OCI-LY3 (cell line): ENCODE data around the gene RPH3AL.

Source experiments
- H2AFZ ChIP-seq: fragments of 200-600, 300-600 bp; shearing (Covaris generic); 2 replicates; pipeline ENCODE4 v1.6.0; 2014; ENCODE audit warnings: antibody characterized with exemption, low read depth, low read length
- H3K27ac ChIP-seq: fragments of 200-600, 300-600 bp; sonication (generic); 2 replicates; pipeline ENCODE4 v1.5.1; 2014; ENCODE audit warnings: mild to moderate bottlenecking, low read length, moderate library complexity, mixed read lengths
- H3K27me3 ChIP-seq: fragments of 200-600, 300-600 bp; sonication (generic); 2 replicates; pipeline ENCODE4 v1.6.1; 2014; ENCODE audit warnings: low read depth, low read length, mixed read lengths
- H3K36me3 ChIP-seq: fragments of 200-600, 300-600 bp; sonication (generic); replicated peaks from 2 replicates; pipeline ENCODE3; 2014; ENCODE audit warnings: low read depth, low read length, mixed read lengths
- H3K4me1 ChIP-seq: fragments of 300-600, 200-600 bp; sonication (generic); 2 replicates; pipeline ENCODE4 v1.6.1; 2014; ENCODE audit warnings: low read length, mixed read lengths
- H3K4me2 ChIP-seq: fragments of 200-600, 300-600 bp; sonication (generic); 2 replicates; pipeline ENCODE4 v1.6.1; 2014; ENCODE audit warnings: low read length, mixed read lengths
- H3K4me3 ChIP-seq: fragments of 300-600, 200-600 bp; sonication (generic); 2 replicates; pipeline ENCODE4 v1.5.1; 2014; ENCODE audit warnings: antibody characterized with exemption, mild to moderate bottlenecking, low read length, moderate library complexity
- H3K79me2 ChIP-seq: fragments of 300-600, 200-600 bp; shearing (Covaris generic); 2 replicates; pipeline ENCODE4 v1.6.1; 2014; ENCODE audit warnings: mild to moderate bottlenecking, low read length, mixed read lengths
- H3K9ac ChIP-seq: fragments of 300-600, 200-600 bp; shearing (Covaris generic); 2 replicates; pipeline ENCODE4 v1.6.0; 2014; ENCODE audit warnings: mild to moderate bottlenecking, low read length, moderate library complexity
- H3K9me3 ChIP-seq: fragments of 200-600, 300-600 bp; shearing (Covaris generic); 2 replicates; pipeline ENCODE4 v1.6.1; 2014; ENCODE audit warnings: low read length, mixed read lengths; ENCODE audit not compliant: insufficient read depth
- H4K20me1 ChIP-seq: fragments of 200-600, 300-600 bp; sonication (generic); 2 replicates; pipeline ENCODE4 v1.6.1; 2016; ENCODE audit warnings: low read length, mixed read lengths; ENCODE audit not compliant: insufficient read depth
- EZH2phosphoT487 ChIP-seq: fragments of 200-600 bp; shearing (Covaris generic); IDR thresholded peaks from 2 replicates; pipeline ENCODE4 v1.6.1; 2018; ENCODE audit warnings: antibody characterized with exemption, mixed run types, low read depth
- TF ChIP-seq, protein P1 (sequence below): fragments of 200-600, 300-600 bp; sonication (generic); IDR thresholded peaks from 2 replicates; pipeline ENCODE4 v1.5.1; 2014; ENCODE audit warnings: antibody characterized with exemption, low read length, low read depth

Gene RPH3AL

DNA sequence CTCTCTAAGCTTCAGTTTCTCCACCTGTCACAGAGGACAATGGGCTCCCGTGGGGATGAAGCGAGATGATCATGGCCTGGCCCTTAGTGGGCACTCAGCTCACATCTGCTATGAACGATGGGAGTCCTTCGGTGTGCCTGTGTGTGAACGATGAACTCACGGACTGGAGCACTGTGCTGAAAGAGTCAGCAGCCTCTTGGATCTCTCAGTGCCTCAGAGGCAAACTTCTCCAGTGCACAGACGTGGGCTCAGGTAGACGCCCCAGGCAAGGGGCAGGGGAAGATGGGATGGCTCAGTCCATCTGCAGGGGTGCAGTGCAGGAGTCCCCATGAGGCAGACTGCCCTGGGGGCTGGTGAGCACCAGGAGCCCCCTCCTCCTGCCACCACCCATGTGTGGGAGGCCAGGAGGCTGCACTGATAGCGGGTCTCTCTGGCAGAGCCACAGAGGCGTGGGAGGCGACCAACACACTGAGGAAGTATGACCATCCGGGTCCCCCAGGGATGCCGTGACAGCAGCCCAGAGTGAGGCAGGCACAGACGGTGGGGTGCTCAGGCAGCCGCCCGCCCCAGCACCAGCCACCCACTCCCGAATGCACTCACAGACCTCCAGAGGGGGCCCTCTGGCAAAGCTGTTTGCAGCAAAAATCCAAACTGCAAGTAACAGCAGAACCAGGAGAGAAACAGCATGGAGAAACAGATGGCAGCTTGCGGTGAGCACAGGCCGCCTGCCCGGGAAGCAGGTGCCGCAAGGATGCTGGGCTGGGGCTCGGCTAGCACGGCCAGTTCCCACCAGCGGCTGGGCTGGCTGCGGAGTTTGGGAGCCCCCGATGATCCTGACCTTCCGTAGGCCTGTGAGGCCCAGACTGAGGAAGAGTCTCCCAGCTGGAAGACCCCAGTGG lies 82.7 kb downstream of the RPH3AL start:
- no peaks in the 10 kb centered on the region for H3K27me3 ChIP-seq
- no peak overlapping the region for H2AFZ ChIP-seq
- H3K4me2 ChIP-seq, result no peak overlapping the region
- H3K9ac ChIP-seq, result no peak overlapping the region
- H3K27ac ChIP-seq, result no peak overlapping the region
- H3K36me3 ChIP-seq, result no peaks in the 10 kb centered on the region
- H4K20me1 ChIP-seq, result no peaks in the 10 kb centered on the region
- H3K4me3 ChIP-seq, result no peak overlapping the region
- H3K4me1 ChIP-seq, result no peaks in the 10 kb centered on the region
- TF ChIP-seq EZH2phosphoT487, result no peak
- TF ChIP-seq, protein P1, sequence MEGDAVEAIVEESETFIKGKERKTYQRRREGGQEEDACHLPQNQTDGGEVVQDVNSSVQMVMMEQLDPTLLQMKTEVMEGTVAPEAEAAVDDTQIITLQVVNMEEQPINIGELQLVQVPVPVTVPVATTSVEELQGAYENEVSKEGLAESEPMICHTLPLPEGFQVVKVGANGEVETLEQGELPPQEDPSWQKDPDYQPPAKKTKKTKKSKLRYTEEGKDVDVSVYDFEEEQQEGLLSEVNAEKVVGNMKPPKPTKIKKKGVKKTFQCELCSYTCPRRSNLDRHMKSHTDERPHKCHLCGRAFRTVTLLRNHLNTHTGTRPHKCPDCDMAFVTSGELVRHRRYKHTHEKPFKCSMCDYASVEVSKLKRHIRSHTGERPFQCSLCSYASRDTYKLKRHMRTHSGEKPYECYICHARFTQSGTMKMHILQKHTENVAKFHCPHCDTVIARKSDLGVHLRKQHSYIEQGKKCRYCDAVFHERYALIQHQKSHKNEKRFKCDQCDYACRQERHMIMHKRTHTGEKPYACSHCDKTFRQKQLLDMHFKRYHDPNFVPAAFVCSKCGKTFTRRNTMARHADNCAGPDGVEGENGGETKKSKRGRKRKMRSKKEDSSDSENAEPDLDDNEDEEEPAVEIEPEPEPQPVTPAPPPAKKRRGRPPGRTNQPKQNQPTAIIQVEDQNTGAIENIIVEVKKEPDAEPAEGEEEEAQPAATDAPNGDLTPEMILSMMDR, result no peak
- no peaks in the 10 kb centered on the region for H3K9me3 ChIP-seq
- H3K79me2 ChIP-seq, result no peaks in the 10 kb centered on the region

DNA sequence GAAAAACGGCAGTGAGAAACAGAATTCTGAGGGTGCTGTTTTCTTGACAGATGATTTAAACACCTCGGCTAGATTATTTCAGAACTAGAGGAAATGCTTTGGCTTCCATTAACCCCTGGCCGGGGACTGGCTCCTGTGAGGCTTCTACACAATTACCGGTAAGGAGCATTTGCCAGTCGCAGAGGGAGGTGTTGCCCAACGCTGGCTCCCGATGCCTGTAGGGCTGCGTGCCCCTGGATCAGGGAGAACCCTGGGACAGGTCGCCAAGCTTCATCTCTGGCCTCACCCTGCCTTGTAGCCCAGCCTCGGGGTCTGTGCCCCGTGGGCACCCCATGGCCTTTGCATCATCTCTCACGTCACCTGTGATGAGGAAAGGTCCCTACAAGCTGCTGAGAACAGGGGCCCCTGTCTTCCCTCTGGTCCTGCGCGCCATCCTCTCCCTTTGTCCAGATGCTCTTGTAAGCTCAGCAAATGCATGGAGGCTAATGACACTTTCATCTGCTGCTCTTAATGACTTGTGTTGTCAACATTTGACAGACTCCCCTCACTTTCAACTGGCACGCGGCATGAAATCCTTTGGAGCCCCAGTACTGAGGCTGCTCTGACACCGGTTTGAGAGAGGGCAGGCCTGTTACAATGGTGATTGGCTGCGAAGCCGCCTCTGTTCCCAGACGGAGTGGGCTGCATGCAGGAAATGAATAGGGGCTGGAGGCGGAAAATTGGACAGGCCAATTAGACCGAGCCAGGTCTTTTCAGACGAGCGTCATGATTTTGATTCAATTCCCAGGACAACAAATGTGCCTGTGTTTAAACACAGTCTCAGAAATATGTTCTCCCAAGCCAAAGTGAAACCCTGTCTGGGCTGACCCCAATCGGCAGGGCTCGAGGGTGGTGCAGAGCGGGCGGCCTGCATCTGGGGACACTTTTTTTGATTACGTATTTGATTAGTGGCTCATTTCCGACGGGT lies 85.6 kb downstream of the RPH3AL start:
- Histone ChIP-seq H4K20me1 (no peaks in the 10 kb centered on the region), H3K9ac (no peak overlapping the region), H2AFZ (no peak overlapping the region), H3K4me1 (no peaks in the 10 kb centered on the region), H3K27me3 (no peaks in the 10 kb centered on the region), H3K9me3 (no peaks in the 10 kb centered on the region), H3K36me3 (no peaks in the 10 kb centered on the region), H3K4me2 (no peak overlapping the region), H3K4me3 (no peak overlapping the region), H3K27ac (no peak overlapping the region), H3K79me2 (no peaks in the 10 kb centered on the region)
- no peak for TF ChIP-seq EZH2phosphoT487
- TF ChIP-seq, protein P1, result no peak

DNA sequence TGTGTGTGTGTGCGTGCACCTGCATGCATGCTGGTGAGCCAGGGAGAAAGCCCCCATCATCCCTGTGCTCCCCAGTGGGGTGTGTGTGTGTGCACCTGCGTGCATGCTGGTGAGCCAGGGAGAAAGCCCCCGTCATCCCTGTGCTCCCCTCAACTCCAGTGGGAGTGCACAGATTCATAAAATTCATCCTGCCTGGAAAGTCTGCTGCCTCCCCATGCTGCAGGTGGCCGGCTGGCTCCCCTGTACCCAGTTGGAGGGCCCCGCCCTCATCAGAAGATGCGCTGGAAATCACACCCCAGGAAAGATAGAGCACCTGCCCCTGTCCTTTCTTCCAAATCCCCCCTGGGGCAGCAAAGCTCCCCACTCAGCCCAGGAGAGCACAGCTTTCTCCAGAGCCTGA lies 86.4 kb downstream of the RPH3AL start:
- no peak for TF ChIP-seq EZH2phosphoT487
- TF ChIP-seq, protein P1, result no peak
- H3K36me3 ChIP-seq, result no peaks in the 10 kb centered on the region

DNA sequence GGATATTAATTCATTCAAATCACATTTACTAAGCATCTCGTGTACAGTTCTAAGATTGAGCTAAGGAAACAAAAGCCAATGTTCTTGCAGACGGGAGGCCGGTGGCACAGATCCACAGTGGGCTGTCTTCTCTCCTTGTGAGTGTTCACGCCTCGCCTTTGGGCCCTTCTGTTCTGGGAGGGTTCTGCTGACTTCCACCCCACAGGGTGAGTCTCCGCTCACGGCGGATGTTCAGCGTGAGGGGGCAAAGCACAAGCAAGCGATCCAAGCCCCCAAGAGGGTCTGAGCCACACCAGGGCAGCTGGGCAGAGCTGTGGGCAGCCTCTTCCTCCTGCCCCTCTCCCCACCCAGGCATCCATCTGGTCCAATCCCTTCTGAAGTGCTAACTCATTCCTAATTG lies 86.9 kb downstream of the RPH3AL start:
- no peaks in the 10 kb centered on the region for H3K4me1 ChIP-seq
- no peak overlapping the region for H3K27ac ChIP-seq
- no peak overlapping the region for H3K4me2 ChIP-seq
- no peaks in the 10 kb centered on the region for H3K9me3 ChIP-seq
- TF ChIP-seq, protein P1, result no peak
- no peak for TF ChIP-seq EZH2phosphoT487
- no peaks in the 10 kb centered on the region for H3K36me3 ChIP-seq
- H2AFZ ChIP-seq, result no peak overlapping the region
- no peak overlapping the region for H3K4me3 ChIP-seq
- H4K20me1 ChIP-seq, result no peaks in the 10 kb centered on the region
- H3K79me2 ChIP-seq, result no peaks in the 10 kb centered on the region
- no peak overlapping the region for H3K9ac ChIP-seq
- no peaks in the 10 kb centered on the region for H3K27me3 ChIP-seq

More for the DNA sequence above, 86.4 kb downstream of the RPH3AL start:
- Histone ChIP-seq H3K27ac (no peak overlapping the region), H3K4me2 (no peak overlapping the region), H3K9me3 (no peaks in the 10 kb centered on the region), H4K20me1 (no peaks in the 10 kb centered on the region), H3K4me3 (no peak overlapping the region), H3K27me3 (no peaks in the 10 kb centered on the region), H2AFZ (no peak overlapping the region), H3K79me2 (no peaks in the 10 kb centered on the region), H3K4me1 (no peaks in the 10 kb centered on the region), H3K9ac (no peak overlapping the region)
